Skeletal muscle tissue (tissue), 4 donors: ENCODE results near the gene UBE2H. TPM values are rescaled to one million over a fixed set of nuclear protein-coding genes. Genes with fewer than 3 reads are reported as not detected.
"Not testable (repeated sequence)": the region's sequence is repeated elsewhere in the genome, so short reads cannot be mapped to it uniquely, and the experiment has no call there.

ENCODE experiments used
- H3K27ac ChIP-seq: one replicate; pipeline ENCODE4 v1.7.0; 2013; ENCODE audit warnings: mild to moderate bottlenecking, low read depth, low read length, inconsistent platforms
- H3K27me3 ChIP-seq, 3 donors: one replicate each; pipeline ENCODE4 v1.7.0; 2013; ENCODE audit warnings: low read length in 3 of 3; ENCODE audit not compliant: control insufficient read depth in 3 of 3, insufficient read depth in 3 of 3
- H3K36me3 ChIP-seq, 3 donors: one replicate each; pipeline ENCODE4 v1.7.0; 2013; ENCODE audit warnings: low read length in 3 of 3; ENCODE audit not compliant: control insufficient read depth in 3 of 3, insufficient read depth in 3 of 3
- H3K4me1 ChIP-seq, 3 donors: one replicate each; pipeline ENCODE4 v1.7.0; 2013; ENCODE audit warnings: low read length in 3 of 3, mild to moderate bottlenecking in 3 of 3; ENCODE audit not compliant: control insufficient read depth in 3 of 3, insufficient read depth in 3 of 3
- H3K4me3 ChIP-seq, 3 donors: one replicate each; pipeline ENCODE4 v1.7.0; 2013; ENCODE audit warnings: low read length in 3 of 3
- H3K9ac ChIP-seq, 3 donors: one replicate each; pipeline ENCODE4 v1.7.0; 2013; ENCODE audit warnings: low read length in 3 of 3, mild to moderate bottlenecking in 3 of 3, moderate library complexity in 2 of 3, low read depth in 1 of 3
- H3K9me3 ChIP-seq, 3 donors: one replicate each; pipeline ENCODE4 v1.7.0; 2013; ENCODE audit warnings: low read length in 3 of 3; ENCODE audit not compliant: control insufficient read depth in 3 of 3
- total RNA-seq: library from RNA; depleted of rRNA; stranded (reverse); fragments of >200 nt; gene quantifications from one replicate; pipeline ENCODE4 v1.2.3, GENCODE V29; 2014
- donor health status: Osteomylitis.

UBE2H gene
- total RNA-seq, 1 donor from 2014 or later = 61.6 TPM

DNA sequence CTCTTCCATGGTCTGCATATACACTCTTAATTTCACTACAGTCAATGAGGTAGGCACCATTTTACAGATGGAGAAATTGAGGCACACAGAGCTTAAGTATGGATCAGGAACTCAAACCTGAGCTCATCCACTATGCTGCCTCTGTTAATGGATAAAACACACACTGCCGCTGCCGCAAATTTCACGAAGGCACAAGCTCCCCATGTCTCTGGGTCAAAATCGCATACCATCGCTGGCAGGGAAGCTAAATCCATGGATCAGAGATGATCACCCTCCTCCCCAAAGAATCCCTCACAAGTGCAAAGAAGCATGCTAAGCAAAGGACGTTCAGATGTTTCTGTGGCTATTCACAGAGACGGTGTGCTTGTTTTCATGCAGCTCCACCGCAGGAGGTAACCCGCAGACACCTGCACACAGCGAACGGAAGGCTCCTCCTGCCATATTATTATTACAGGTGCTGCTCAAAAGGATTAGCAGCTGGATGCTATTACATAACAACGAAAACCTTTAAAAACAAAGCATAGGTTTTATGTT lies 109.3 kb downstream of the UBE2H start:
- H3K4me1 ChIP-seq = peaks cover 23 to 36% (median 27%) of the 10 kb centered on the region in 3 donors
- no peak overlapping the region for H3K9ac ChIP-seq
- peaks cover 0 to 5% (median 2%) of the 10 kb centered on the region in 3 donors for H3K36me3 ChIP-seq
- H3K27ac ChIP-seq = no peak overlapping the region
- no peaks in the 10 kb centered on the region for H3K27me3 ChIP-seq
- no peaks in the 10 kb centered on the region for H3K9me3 ChIP-seq
- no peak overlapping the region for H3K4me3 ChIP-seq

DNA sequence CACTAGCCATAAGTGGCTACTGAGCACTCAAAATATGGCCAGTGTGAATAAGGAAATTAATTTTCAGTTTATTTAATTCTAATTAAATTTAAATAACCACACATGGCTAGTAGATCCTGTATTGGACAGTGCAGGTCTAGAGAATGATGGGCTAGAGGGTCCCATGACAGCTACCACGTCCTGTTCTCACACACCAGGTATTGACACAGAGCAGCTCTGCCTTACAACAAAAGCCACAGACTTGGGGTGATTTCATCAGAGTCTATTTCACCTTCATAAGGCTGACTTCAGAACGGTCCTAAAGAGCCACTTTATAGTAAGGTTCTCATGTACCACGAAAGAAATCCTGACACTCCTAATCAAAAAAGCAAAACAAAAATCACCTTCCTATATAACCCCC lies 111.3 kb downstream of the UBE2H start:
- H3K27ac ChIP-seq = no peak overlapping the region
- H3K9ac ChIP-seq = no peak overlapping the region
- H3K27me3 ChIP-seq = no peaks in the 10 kb centered on the region
- H3K4me1 ChIP-seq = peaks cover 21 to 35% (median 22%) of the 10 kb centered on the region in 3 donors
- H3K36me3 ChIP-seq = peaks cover 0 to 6% (median 5%) of the 10 kb centered on the region in 3 donors
- no peak overlapping the region for H3K4me3 ChIP-seq
- H3K9me3 ChIP-seq = no peaks in the 10 kb centered on the region

DNA sequence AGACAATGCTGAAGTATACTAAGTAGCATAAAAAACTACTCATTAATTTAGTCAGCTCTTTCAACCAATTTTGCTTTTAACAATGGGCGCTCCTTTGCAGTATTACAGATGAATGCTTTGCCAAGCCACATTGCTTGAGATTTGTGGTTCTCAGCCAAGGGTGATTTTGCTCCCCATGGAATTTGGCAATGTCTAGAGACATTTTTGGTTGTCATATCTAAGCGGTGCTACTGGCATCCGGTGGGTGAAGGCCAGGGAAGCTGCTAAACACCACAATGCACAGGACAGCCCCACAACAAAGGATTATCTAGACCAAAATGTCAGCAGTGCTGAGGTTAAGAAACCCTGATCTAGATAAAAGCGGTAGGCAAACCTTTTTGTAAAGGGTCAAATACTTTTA lies 112.0 kb downstream of the UBE2H start:
- peaks cover 19 to 33% (median 22%) of the 10 kb centered on the region in 3 donors for H3K4me1 ChIP-seq
- no peaks in the 10 kb centered on the region for H3K9me3 ChIP-seq

DNA sequence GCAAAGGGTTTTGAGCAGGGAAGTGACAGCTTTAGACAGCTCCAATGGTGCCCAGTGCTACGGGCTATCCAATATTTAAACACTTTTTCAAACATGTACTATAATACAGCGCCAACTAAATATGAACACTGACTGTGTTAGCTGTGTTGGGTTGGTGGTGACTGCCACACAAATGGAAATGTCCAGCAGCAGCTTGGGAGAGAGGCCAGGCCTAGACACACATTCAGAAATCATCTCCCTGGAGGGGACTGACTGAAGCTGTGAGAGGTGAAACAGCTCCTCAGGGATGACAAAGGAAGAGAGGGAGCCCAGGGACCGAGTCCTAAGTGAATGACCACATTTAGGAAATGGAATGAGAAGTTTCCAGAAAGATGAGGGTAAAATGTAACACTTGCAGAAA lies 115.8 kb downstream of the UBE2H start:
- Histone ChIP-seq H3K27ac (no peak overlapping the region), H3K27me3 (no peaks in the 10 kb centered on the region), H3K4me3 (no peak overlapping the region), H3K9me3 (no peaks in the 10 kb centered on the region), H3K9ac (no peak overlapping the region), H3K4me1 (peaks cover 14 to 18% (median 16%) of the 10 kb centered on the region in 3 donors), H3K36me3 (peaks cover 4 to 32% (median 17%) of the 10 kb centered on the region in 3 donors)

More for the DNA sequence above, 112.0 kb downstream of the UBE2H start:
- Histone ChIP-seq H3K36me3 (peaks cover 0 to 8% (median 5%) of the 10 kb centered on the region in 3 donors), H3K27me3 (no peaks in the 10 kb centered on the region), H3K4me3 (no peak overlapping the region), H3K27ac (no peak overlapping the region), H3K9ac (no peak overlapping the region)

DNA sequence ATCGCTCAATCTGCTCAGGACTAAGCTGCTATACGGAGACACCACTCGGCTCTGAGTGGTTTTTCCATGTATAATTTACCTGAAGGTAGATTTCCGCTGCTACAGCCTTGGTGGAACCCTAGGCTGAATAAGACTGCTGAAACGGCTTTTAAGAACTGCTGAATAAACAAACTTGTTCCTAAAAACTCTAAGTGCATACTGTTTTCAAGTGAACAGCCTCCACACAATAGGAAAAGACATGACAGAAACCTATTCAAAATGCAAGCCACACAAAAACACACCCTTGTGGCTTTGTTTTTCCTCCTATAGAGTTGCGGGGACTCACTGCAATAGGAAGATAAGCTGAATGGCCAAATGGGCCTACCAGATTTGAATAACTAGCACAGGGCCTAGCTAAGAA lies 117.2 kb downstream of the UBE2H start:
- H3K36me3 ChIP-seq = peaks cover 4 to 35% (median 17%) of the 10 kb centered on the region in 3 donors
- H3K27me3 ChIP-seq = no peaks in the 10 kb centered on the region
- no peaks in the 10 kb centered on the region for H3K9me3 ChIP-seq
- H3K9ac ChIP-seq = no peak overlapping the region
- H3K27ac ChIP-seq = no peak overlapping the region
- peaks cover 14 to 18% (median 16%) of the 10 kb centered on the region in 3 donors for H3K4me1 ChIP-seq
- H3K4me3 ChIP-seq = no peak overlapping the region

DNA sequence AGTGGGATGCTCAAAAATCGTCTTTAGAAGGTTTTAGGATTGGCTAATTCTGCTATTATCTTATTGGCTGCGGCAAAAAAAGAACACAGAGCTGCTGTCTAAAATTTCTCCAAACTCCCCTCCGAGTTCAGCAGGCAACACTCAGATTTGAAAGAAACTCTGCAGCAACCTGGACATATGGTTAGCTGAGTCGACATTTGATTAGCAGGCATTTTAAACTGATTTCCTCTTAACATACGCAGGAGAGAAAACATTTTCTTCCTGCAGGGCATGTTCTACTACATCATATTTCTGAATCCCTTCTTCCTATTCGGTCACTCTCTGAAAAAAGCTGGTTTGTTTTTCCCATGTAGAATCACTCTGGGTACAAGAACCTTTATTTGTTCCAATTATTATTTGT lies 119.4 kb downstream of the UBE2H start:
- Histone ChIP-seq H3K4me1 (peaks cover 23 to 32% (median 30%) of the 10 kb centered on the region in 3 donors), H3K36me3 (peaks cover 4 to 32% (median 12%) of the 10 kb centered on the region in 3 donors)
- H3K27me3 ChIP-seq, H3K4me3 ChIP-seq, H3K27ac ChIP-seq, H3K9me3 ChIP-seq, H3K9ac ChIP-seq: not testable (repeated sequence)

DNA sequence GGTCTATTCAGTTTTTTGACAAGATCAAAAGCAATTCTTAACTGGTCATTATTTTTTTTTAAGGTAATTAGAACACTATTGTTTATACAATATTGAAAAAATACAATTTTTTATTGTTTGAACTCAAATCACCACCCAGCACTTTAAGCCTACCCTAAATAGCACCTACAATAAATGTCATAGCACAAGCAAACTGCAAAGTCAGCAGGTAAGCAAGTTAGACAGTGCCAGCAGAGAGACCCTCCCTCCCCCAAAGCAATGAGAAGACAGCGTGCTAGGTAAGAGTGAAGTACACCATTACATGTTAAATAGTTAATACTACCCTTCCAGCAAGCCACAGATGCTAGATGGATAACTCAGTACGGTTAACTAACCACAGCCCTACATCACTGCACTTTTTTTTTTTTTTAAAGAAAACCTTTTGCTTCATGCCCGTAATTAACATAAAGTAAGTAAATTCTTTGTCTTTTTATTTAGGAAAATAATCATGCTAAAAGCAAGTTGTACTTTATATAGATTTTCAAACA lies 120.0 kb downstream of the UBE2H start:
- Histone ChIP-seq H3K9ac (no peak overlapping the region), H3K27ac (no peak overlapping the region), H3K27me3 (no peaks in the 10 kb centered on the region), H3K9me3 (no peaks in the 10 kb centered on the region), H3K36me3 (peaks cover 4 to 29% (median 12%) of the 10 kb centered on the region in 3 donors), H3K4me3 (no peak overlapping the region), H3K4me1 (peaks cover 23 to 32% (median 30%) of the 10 kb centered on the region in 3 donors)

DNA sequence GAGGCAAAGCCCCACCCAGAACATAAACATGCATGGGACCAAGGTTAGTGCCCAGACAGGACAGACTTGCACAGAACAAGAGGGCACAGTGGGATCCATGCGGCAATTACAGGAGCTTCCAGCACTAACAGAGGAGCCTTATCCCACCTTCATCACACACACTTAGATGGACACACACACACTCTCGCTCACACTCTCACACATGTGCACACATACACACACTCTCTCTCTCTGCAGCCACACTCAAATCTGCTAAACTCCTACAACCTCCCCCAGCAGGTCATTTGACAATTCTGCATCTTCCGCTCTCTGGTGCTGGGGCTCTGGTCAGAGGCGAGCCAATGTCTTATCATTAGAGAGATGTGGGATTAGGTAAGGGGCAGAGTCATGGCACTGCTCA lies 120.5 kb downstream of the UBE2H start:
- no peak overlapping the region for H3K27ac ChIP-seq
- H3K9ac ChIP-seq = no peak overlapping the region
- peaks cover 4 to 29% (median 12%) of the 10 kb centered on the region in 3 donors for H3K36me3 ChIP-seq
- H3K27me3 ChIP-seq = no peaks in the 10 kb centered on the region
- no peaks in the 10 kb centered on the region for H3K9me3 ChIP-seq
- no peak overlapping the region for H3K4me3 ChIP-seq
- peaks cover 23 to 32% (median 32%) of the 10 kb centered on the region in 3 donors for H3K4me1 ChIP-seq

DNA sequence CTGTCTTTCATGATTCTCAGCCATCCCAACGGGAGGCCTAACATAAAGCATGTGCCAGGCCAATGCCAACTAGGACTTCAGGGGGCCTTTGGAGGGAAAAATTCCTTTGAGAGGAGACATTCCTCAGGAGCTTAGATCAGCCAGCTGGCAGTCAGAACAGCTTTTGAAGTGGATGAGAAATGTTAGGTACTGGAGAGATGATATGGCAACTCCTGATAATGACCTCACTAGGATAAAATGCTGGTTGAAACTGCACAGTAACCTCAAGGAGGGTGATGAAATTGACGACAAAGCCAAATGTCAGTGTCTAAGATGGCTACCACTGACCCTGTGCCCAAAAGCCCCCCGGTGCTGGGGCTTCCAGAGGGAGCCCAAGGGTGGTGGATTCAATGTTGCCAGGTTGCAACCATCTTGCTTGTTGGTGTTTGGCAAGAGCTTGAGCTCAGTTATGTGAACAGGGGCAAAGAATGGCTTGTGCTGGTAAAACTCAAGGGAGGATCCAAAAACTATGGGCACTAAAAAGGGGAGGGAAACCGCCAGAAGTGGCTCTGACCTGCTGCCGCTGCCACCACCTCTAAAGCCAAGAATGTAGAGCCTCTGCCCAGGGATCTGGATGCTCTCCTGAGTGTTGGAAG lies 121.2 kb downstream of the UBE2H start:
- no peaks in the 10 kb centered on the region for H3K27me3 ChIP-seq
- H3K4me3 ChIP-seq = no peak overlapping the region
- peaks cover 23 to 32% (median 32%) of the 10 kb centered on the region in 3 donors for H3K4me1 ChIP-seq
- H3K9me3 ChIP-seq = no peaks in the 10 kb centered on the region
- peaks cover 4 to 29% (median 12%) of the 10 kb centered on the region in 3 donors for H3K36me3 ChIP-seq
- H3K27ac ChIP-seq = peak overlapping the region; percentile 20
- peak overlapping the region in 1 of 3 donors; percentile 12 for H3K9ac ChIP-seq

DNA sequence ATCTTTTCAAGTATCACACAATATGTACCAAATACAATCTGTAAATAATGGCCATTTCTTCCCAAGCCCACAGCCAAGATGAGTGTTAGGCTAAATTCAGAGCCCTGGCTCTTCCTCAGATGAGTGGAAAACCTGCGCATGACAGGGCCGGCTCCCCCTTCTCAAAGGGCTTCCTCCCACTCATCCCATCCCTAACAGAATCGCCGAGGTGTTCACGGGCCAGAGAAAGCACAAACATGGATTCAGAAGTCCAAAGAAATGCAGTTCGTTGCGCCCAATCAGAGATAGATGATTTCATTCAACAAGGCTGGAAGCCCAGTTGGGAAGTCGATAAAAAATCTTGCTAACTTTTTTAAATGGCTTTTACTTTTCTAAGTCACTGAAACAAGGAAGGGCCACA lies 121.8 kb downstream of the UBE2H start:
- Histone ChIP-seq H3K36me3 (peaks cover 4 to 26% (median 12%) of the 10 kb centered on the region in 3 donors), H3K4me1 (peaks cover 23 to 36% (median 36%) of the 10 kb centered on the region in 3 donors), H3K4me3 (no peak overlapping the region), H3K27ac (peak overlapping the region; percentile 20), H3K9ac (no peak overlapping the region), H3K9me3 (no peaks in the 10 kb centered on the region), H3K27me3 (no peaks in the 10 kb centered on the region)
